Endometrial microvascular endothelial cells (primary cell): ENCODE measurements around the gene DEUP1. TPM values are rescaled to one million over a fixed set of nuclear protein-coding genes. Genes with fewer than 3 reads are reported as not detected.

Experiments used
- in situ Hi-C: cut with HindIII; loops from 2 replicates; pipeline ENCODE4 v1.10.0; 2017; ENCODE audit warnings: low sequenced_read_pairs, low pct_unique_long_range_greater_than_20kb; ENCODE audit errors: inconsistent ontology term
- total RNA-seq: library from RNA; depleted of rRNA; stranded (reverse); fragments of >200 nt; gene quantifications from one replicate; pipeline ENCODE4 v1.2.3, GENCODE V29; 2015; ENCODE audit errors: inconsistent ontology term

DEUP1 gene
- total RNA-seq, 1 donor from 2014 or later, result not detected

DNA sequence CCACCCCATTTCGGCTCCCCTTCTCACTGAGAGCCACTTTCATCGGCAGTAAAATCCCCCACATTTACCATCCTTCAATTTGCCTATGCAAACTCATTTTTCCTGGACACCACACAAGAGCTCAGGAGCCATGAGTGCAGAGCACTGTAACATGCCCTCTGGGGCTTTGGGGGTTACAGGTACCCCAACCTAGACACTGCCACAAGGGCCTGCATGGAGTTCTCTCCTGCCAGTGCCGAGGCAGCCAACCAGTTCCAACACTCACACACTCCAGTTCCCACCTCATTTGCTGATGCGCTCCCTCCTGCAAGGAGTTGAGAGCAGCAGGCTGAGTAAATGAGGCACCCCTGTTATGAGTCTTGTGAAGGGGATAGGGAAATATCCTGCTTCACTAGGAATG, 136.5 kb downstream of the DEUP1 start:
- in situ Hi-C loops, result no loop called here

DNA sequence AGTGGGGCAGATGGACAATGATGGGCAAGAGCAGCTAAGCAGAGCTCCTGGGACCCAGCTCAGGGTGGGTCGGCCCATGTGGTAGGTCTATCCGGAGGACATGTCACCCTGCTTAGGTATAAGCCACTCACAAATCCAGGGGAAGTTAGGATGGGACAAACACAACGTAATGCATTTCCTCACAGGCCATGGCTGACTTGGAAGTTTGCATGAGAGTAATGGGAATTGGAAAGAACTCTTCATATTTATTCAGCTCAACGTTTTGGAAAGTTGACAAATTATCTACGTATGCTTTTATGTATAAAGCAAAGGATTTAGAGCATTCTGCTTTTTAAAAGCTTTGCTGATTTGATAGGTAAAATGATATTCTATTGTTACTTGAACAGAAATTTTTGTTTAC, 137.7 kb downstream of the DEUP1 start:
- in situ Hi-C loops, result no loop called here

DNA sequence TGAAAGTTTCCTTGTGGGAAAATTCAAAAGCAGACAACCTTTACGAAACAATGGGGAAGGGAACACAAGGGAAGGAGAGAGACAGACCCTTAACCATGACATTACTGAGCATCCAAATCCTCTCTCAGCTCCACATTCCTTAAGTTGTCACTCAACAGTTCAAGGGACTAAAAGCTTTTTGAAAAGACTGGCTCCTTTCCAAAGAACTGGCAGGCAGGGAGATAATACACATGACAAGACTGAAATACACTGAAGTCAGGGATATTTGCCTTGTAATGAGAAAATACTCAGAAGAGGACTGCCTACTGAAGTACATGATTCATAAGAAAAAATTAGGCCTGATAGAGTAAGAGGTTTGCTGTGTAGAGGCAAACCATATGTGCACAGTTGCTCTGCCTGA, 143.6 kb downstream of the DEUP1 start:
- in situ Hi-C loops, result no loop called here

DNA sequence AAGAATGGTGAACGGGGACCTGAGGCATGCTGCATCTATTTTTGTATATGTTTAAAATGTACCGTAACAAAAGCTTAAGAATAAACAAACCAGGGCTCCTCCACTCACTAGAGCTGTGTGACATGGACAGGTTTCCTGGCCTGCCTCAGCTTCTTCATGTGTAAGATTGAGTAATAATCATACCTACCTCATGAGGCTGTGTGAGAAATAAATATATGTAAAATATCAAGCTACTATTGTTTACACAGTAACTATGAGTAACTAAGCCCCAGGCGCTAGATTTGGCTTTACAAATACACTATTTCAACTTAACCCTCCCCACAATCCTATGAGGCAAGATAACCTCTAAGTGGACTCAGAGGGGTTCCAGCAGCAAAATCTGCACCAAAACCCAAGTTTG, 146.3 kb downstream of the DEUP1 start:
- in situ Hi-C loops, result no loop called here

DNA sequence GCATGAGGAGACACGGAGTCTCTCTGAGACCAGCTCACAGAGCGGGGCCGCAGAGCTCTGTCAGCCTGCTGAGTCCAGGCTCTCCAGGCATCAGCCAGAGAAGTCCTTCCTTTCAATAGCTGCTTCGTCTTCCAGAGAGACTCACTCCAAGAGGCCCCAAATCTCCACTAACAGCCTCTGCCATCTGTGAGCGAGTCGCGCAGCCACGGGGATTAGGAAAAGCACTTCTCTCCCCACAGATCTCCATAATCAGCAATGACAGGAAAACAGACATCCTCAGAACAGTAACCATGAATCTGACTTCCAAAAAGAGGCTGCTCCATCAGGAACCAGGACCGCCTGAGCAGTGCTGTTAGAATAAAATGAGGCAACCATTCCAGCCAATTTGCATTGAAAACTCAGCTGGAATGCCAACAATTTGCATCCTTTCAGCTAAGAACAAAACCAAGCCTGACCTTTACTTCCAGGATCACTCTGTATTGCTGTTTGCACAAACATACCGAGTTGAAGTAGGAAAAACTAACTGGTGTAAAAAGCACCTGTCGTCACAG, 147.2 kb downstream of the DEUP1 start:
- in situ Hi-C loops, result no loop called here

DNA sequence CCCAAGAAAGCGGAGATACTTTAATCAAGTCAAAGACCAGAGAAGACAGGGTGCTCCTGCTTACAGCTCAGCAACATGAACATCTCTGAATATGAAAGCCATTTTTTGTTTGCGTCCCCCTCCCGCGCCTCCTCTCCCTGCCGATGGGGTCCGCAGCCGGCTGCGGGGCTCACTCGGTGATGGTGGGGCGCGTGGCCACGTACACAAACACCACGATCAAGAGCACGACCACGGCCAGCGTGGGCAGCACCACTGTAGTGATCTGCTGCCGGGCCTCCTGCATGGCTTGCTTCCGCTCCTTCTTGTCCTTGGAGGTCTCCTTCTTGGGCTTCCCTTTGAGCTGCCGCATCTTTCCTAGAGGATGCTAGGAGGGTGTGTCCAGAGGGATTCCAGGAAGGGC, 148.3 kb downstream of the DEUP1 start:
- in situ Hi-C loops, result no loop called here

DNA sequence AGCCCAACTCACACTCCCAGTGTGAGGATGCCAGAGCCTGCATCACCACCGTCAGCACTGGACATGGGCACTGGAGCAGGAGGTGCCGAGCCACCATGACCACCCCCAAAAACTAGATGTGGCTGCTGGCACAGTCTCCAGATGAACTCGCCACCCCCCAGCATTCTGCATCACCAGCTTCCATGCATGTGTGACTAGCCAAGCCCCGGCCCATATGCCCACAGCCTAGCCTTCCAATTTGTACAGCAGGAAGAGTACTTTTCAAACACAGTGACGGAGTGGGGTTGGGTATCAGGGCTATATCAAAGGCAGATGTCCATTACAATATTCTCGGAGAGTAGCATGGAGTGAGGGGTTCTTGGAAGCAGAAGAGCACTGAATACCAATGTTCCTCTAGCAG, 149.7 kb downstream of the DEUP1 start:
- in situ Hi-C loops, result no loop called here

DNA sequence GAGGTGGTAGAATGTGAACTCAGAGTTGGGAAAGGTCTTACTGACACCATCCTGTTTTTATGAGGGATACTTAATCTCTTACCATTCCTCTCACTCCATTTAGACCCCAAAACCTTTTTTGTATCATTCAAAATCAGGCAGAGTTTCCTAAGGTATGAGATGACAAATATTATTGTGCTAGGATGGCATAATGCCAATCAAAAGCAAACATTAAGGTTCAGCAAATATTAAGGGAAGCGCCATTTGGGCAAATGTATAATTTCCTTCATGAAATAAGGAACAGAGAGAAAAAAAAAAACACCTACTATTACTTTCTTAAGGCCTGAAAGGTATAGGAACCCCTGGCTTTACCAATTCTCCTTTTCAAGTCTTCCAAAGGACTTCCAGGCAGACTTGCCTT, 150.2 kb downstream of the DEUP1 start:
- in situ Hi-C loops, result no loop called here

DNA sequence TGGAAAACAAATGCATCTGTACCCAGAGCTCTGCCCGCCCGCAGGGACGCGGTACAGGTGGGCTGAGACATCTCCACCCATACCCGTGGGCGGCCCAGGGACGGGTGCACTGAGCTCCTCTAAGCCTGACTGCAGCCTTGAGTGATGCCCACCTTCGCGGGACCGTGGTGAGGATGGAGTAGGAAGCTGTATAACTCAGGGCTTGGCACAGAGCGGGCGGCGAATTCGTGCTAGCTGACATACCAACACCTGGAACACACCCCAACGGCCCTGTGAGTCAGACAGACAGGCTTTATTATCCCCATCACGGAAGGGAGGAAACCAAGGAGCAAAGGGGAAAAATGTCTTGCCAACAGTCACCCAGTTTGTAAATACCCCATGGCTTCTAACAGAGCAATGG, 150.7 kb downstream of the DEUP1 start:
- in situ Hi-C loops, result no loop called here

DNA sequence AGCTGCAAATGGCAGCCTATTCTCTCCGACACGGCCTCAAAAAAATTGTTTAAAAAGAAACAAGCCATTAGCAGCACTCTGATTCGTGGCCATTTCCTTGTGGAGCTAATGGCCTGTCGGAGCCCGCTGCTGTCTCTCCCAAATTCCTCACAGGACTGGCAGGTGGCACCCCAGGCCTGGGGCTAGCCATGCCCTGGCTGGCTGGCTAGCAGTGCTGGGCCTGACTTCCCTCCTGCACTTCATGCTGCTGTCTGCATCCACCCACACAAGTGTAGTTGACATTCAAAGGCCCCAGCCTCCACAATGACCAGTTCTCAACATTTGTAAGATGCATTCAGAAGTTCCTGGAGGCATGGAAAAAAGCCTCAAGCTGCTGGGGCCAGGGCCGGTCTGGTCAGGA, 151.2 kb downstream of the DEUP1 start:
- in situ Hi-C loops, result no loop called here

DNA sequence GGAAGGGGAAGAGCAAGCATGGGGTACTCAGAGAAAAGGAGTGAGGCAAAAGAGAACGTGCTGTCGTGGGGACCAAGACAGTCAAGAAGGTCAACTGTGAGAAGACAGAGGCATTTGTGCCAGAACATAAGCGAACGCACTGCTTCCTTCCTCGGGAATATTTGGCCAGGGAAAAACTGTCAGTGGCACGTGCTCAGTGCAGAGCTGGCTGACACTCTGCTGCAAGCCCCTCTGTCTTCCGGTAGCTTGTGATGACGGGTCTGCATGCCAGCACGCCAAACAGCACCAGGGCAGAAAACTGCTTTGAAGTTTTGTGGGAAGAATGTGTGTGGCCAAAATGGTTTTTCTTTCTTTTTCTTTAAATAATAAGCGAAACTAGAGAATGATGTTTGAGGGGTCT, 152.0 kb downstream of the DEUP1 start:
- in situ Hi-C loops, result no loop called here

DNA sequence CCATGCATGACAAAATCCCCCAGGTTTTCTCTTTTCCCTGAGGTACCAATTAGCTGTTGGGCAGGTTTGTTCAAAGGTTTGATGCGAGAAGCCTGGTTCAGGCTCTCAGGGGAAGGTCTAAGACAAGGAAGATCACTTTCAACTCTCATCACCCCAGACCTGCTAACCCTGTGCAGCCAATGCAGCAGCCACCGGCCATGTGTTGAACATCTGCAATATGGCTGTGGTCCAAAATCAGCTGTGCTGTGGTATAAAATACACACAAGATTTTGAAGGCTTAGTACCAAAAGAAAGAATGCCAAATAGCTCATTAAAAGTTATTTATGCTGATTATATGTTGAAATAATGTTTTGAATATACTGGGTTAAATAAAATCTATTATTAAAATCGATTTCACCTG, 154.2 kb downstream of the DEUP1 start:
- in situ Hi-C loops, result no loop called here

DNA sequence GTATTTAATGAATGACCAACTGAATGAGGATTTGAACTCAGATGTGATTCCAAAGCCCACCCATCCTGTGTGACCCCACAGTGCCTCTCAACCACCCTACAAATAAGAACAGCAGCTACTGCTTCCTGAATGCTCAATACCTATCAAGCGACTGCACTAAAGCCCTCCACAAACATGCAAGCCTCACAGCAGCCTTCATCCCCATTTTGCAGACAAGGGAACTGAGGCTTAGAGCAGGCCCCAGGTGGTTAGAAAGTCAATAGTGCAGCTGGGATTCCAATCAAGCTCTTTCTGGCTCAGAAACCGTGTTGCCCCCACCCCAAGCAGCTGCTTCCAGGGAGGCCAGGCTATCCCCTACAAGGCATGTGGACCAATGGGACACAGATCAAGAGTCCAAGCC, 155.4 kb downstream of the DEUP1 start:
- in situ Hi-C loops, result no loop called here

DNA sequence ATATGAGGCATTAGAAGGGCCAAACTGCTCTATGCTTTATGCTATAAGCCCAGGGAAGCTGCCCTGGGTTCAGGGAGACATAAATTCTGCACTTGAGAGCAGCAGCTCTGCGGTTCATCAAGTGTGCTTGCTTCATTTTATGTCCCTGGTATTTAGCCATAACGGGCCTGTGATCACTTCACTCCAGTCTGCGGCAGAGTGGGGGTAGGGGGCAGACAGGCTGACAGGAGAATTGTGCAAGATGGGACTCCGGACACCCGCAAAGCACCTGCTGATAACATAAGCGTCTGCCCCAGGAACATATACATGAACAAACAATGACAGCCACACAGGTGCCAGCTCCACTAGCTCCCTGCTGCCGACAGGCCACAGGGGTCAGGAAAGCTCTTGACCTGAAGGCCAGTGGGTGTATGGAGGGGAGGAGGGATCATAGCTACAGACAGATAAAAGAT, 156.5 kb downstream of the DEUP1 start:
- in situ Hi-C loops, result no loop called here

Other genes starting within 250 kb of the DEUP1 start
- gene SLC36A4, start 132.8 kb upstream of the DEUP1 start, total RNA-seq, result 3.3 TPM
- 10.1 TPM for gene SMCO4, start 212.6 kb downstream of the DEUP1 start, total RNA-seq